Measurements from ENCODE around the gene VGLL4.

VGLL4 gene

GRCh38 chr3:11629716-11630115 lies 14.0 kb downstream of the VGLL4 start:
- DNase-seq (ENCODE audit: low read depth in 2 of 2, low spot score in 1 of 2): no peak

DNA sequence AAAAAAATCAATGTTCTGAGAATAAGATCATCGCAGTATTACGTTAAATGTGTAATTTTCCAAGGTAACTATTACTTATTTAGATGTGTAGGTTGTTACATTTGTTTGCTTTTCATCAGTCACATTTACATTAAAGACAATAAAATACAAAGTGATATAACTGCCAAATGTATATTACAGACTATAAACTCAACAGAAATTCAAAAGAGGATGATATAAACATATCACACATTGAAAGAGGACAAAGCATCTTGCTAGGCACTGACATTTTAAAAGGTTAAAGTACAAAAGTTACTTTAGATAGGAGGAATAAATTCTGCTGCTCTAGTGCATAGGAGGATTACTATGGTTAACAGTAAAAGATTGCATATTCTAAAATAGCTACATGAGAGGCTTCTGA lies 16.1 kb downstream of the VGLL4 start:
- DNase-seq (ENCODE audit: low read depth in 2 of 2, low spot score in 1 of 2): no peak

- DNase-seq (ENCODE audit: low read depth in 2 of 2, low spot score in 1 of 2): no peak
These were observed 17.6 kb downstream of the VGLL4 start for GRCh38 chr3:11626084-11626463.

DNA sequence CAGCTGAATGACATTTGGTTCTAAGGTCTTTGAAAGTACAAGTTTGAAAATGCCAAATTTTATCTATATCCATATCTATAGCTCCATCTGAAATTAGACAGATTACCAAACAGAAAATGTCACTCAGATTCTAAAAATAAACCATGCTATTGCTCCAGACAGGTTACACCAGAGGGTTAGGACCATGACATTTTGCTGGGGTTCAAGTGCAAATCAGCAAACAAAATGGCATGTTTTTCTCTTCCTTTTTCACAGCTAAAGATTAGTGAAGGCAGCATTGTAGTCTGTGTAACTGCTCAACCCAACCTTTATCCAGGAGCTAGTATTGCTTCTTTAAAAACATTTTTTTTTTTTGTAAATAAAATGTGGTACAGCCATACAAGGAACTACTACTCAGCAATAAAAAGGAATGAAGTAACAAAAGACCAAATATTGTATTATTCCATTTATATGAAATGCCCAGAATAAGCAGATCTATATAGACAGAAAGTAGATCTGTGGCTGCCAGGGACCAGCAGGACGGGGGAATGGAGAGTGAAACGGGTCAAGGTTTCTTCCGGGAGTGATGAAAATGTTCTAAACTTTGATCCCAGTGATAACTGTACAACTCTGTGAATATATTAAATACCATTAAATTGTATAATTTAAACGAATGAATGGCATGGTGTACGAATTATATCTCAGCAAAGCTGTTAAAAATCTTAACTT lies 18.2 kb downstream of the VGLL4 start:
- DNase-seq (ENCODE audit: low read depth in 2 of 2, low spot score in 1 of 2): no peak

- DNase-seq (ENCODE audit: low read depth in 2 of 2, low spot score in 1 of 2): no peak
These were observed 18.9 kb downstream of the VGLL4 start for GRCh38 chr3:11624704-11625375.

GRCh38 chr3:11624161-11624560 lies 19.6 kb downstream of the VGLL4 start:
- no peak for DNase-seq (ENCODE audit: low read depth in 2 of 2, low spot score in 1 of 2)

DNA sequence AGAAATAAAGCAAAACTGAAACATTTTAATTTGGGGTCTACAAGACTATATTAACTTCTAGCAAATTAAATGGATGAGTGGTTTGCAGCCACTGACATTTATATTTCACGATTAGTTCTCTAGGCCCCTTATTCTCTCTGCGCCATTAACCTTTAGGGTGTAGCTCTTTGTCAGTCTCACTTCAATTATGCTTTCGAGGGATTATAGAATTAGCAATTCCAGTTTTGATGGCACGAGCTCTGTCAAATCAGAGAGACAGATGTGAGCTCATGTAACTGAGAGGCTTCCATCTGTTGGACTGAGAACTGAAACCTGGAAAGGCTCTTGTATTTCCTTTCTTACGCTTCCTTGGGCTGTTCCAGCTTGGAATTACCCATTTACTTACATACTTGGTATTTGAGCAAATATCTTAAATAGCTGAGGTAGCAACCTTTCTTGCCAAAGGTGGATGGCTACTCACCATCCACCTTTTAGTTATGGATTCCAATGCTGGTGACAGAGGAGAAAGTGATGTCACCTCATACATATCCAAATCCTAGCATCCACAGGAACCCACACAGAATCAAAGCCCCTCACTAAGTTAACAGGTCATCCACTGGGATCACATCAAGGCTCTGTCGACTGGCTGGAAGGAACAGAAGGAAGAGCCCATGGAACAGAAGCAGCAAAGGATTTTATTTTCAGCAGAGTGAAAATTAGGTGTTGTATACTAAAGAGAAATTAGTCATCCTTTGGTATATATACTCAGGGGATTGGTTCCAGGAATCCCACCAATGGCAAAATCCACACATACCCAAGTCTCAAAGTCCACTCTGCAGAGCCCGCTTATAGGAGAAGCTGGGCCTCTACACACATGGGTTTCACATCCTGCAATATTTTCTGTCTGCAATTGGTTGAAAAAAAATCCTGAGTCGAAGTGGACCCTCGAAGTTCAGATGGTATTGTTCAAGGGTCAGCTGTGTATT lies 20.8 kb downstream of the VGLL4 start:
- DNase-seq (ENCODE audit: low read depth in 2 of 2, low spot score in 1 of 2): no peak

DNA sequence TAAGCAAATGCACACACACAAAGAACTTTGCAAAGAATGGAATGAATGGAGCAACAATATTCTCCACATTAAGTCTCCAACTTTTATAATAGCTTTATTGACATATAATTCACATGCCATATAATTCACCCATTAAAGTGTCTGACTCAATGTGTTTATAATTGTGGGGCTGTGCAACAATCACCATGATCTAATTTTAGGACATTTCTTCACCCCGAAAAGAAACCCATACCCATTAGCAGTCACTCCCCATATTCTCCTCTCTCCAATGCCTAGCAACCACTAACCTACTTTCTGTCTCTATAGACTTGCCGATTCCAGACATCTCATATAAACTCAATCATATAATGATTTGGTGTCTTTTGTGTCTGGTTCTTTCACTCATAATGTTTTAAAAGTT lies 22.6 kb downstream of the VGLL4 start:
- DNase-seq (ENCODE audit: low read depth in 2 of 2, low spot score in 1 of 2): no peak

DNA sequence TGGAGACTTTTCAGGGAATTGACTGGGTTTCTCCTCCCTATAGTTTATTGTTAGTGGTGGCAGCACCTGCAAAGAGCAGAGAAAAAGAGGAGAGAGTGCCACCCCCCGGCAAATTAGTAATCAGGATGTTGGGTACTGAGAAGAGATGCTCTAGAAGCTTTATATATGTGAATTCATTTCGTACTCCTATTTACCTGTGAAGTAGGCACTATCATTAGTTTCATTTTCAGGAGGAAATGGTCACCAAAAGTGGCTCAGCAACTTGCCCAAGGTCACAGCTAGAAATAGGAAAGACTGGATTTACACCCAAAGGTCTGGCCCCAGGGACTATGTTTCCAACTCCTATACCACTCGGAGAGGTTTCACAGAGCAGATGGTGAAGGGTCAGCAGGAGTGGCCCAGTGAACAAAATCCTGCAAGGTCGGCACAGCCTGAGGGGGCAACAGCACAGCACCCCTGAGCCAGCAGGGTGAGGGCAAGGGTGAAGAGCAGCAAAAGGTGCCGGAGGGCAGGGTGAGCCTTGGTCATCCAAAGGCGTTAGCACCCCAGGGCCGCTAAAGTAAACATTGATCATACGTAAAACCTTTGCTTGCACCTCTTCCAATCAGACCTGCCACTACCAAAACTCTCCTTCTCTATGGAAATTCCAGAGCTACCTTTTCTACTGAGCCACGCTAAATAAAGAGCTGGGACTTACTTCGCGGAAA lies 23.6 kb downstream of the VGLL4 start:
- no peak for DNase-seq (ENCODE audit: low read depth in 2 of 2, low spot score in 1 of 2)

- no peak for DNase-seq (ENCODE audit: low read depth in 2 of 2, low spot score in 1 of 2)
These were observed 24.3 kb downstream of the VGLL4 start for GRCh38 chr3:11619461-11619860.

- DNase-seq (ENCODE audit: low read depth in 2 of 2, low spot score in 1 of 2): no peak
These were observed 24.8 kb downstream of the VGLL4 start for GRCh38 chr3:11618904-11619303.

GRCh38 chr3:11616551-11616950 lies 27.2 kb downstream of the VGLL4 start:
- no peak for DNase-seq (ENCODE audit: low read depth in 2 of 2, low spot score in 1 of 2)

GRCh38 chr3:11613851-11614487 lies 29.7 kb downstream of the VGLL4 start:
- no peak for DNase-seq (ENCODE audit: low read depth in 2 of 2, low spot score in 1 of 2)

GRCh38 chr3:11613319-11613718 lies 30.4 kb downstream of the VGLL4 start:
- no peak for DNase-seq (ENCODE audit: low read depth in 2 of 2, low spot score in 1 of 2)

- DNase-seq (ENCODE audit: low read depth in 2 of 2, low spot score in 1 of 2): no peak
These were observed 31.1 kb downstream of the VGLL4 start for GRCh38 chr3:11612515-11613188.

- no peak for DNase-seq (ENCODE audit: low read depth in 2 of 2, low spot score in 1 of 2)
These were observed 32.3 kb downstream of the VGLL4 start for GRCh38 chr3:11611341-11611799.

DNA sequence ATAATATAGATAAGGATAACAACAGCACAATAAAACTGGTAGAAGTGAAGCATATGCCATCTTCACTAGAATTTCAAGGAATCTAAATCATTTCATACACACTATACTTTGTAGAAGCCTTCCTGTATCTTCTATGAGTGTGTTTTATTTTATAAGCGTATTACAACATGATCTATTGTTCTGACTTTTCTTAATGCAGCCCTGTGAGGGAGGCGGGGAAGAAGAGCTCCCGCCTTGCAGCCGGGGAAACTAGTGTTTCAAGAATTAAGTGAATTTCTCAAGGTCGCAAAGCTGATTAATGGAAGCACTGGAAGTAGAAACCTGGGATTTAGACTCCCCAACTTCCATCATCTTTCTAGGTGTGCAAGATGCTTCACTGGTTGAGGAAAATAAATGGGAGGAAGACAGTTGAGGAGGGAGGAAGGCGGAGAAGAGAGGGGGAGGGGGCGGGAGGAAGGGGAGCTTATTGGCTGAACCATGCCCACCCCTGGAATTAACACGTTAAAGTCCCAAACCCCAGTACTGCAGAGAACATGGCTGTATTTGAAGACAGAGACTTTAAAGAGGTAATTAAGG lies 32.9 kb downstream of the VGLL4 start:
- DNase-seq (ENCODE audit: low read depth in 2 of 2, low spot score in 1 of 2): no peak

- no peak for DNase-seq (ENCODE audit: low read depth in 2 of 2, low spot score in 1 of 2)
These were observed 33.6 kb downstream of the VGLL4 start for GRCh38 chr3:11610044-11610671.

DNA sequence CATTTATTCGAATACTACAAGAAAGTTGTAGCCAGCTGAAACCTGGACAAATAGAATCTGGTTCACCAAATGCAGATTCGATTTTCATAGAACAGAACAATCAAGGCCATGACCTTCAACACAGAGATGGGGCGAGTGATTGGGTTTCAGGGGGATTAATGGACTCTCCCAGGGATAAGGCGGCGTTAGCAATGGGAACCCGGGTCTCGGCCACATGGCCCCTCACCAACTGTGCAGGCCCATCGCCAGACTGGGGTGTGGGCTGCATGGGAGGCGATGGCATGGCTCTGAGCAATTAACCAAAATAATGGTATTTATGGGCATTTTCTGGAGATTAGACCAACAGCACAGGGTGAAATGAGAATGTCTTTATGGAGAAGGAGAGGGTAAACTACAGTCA lies 34.2 kb downstream of the VGLL4 start:
- no peak for DNase-seq (ENCODE audit: low read depth in 2 of 2, low spot score in 1 of 2)

Measured in stimulated activated CD8-positive, alpha-beta memory T cell treated with anti-CD3 and anti-CD28 coated beads, Interleukin-4, amount 100 ng/mL, for 1 hour (primary cell).